Measurements from ENCODE around the gene IL34. TPM values are rescaled to one million over a fixed set of nuclear protein-coding genes. Genes with fewer than 3 reads are reported as not detected.

Gene IL34
- total RNA-seq, 1 donor from 2014 or later: 0.47 TPM

GRCh38 chr16:70681382-70682238 is 35.3 kb downstream of the IL34 start:
- no peak for TF ChIP-seq CTCF (conservative IDR thresholded peaks at IDR 0.05)
- Mint-ChIP-seq H3K4me3 (peak overlapping the region; percentile 83), H3K27me3 (ENCODE audit: low read depth) (no peaks in the 10 kb centered on the region), H3K27ac (ENCODE audit: unreplicated experiment) (peak overlapping the region; percentile 62), H3K9me3 (no peaks in the 10 kb centered on the region), H3K36me3 (ENCODE audit: low read depth) (no peaks in the 10 kb centered on the region), H3K4me1 (peaks cover 20% of the 10 kb centered on the region)
- peak; percentile 57 for DNase-seq (ENCODE audit: low read depth, low spot score)

DNA sequence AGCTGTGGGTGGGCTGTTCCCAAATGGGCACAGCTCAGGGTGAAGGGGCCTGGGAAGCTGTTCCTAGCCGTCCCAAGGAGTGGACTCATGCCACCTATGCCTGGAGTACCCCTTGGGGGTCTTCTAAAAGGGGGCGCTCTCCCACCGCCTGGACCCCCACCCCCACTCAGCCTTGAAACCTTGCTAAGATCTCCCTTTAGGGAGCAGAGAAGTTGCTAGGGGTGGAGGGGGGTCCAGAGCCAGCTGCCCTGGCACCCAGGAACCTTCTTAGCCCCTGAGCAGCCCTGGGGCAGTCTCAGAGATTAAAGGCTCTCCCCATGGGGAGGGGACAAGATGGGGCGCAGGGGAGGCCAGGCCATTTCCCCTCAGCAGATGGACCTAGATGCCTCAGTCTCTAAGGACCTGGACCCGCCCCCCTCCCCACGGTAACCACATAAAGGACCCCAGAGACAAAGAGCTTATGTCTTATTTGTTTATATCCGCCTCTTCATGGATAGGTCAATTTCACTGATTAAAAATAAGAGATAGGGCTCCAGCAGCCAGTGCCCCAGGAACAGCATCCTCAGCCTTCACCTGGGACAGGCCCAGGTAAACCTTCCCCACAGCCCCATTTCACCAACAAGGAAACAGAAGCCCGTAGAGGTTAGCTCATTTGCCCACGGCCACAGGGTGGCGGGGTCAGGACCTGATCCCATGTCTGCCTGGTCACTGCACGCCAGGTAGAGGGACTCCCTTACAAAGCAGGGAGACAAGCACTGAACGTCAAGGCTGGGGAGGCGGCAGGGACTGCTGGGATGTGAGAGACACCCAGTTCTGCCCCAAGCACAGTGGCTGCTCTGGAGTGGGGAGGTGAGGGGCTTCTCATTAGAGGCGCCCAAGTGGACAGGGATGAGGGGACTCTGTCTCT is 36.1 kb downstream of the IL34 start:
- no peak for TF ChIP-seq CTCF (conservative IDR thresholded peaks at IDR 0.05)
- H3K27me3 Mint-ChIP-seq (ENCODE audit: low read depth): peaks cover 3% of the 10 kb centered on the region
- H3K4me3 Mint-ChIP-seq: peak overlapping the region; percentile 83
- H3K4me1 Mint-ChIP-seq: peaks cover 29% of the 10 kb centered on the region
- H3K36me3 Mint-ChIP-seq (ENCODE audit: low read depth): no peaks in the 10 kb centered on the region
- DNase-seq (ENCODE audit: low read depth, low spot score): no peak
- H3K9me3 Mint-ChIP-seq: no peaks in the 10 kb centered on the region
- H3K27ac Mint-ChIP-seq (ENCODE audit: unreplicated experiment): no peak overlapping the region

- H3K4me1 Mint-ChIP-seq: peaks cover 35% of the 10 kb centered on the region
- peak overlapping the region; percentile 83 for H3K4me3 Mint-ChIP-seq
- no peak for TF ChIP-seq CTCF (conservative IDR thresholded peaks at IDR 0.05)
- DNase-seq (ENCODE audit: low read depth, low spot score): no peak
- H3K27me3 Mint-ChIP-seq (ENCODE audit: low read depth): peaks cover 3% of the 10 kb centered on the region
- H3K36me3 Mint-ChIP-seq (ENCODE audit: low read depth): no peaks in the 10 kb centered on the region
- no peak overlapping the region for H3K27ac Mint-ChIP-seq (ENCODE audit: unreplicated experiment)
- no peaks in the 10 kb centered on the region for H3K9me3 Mint-ChIP-seq
Measured at GRCh38 chr16:70683146-70683944, 37.0 kb downstream of the IL34 start.

DNA sequence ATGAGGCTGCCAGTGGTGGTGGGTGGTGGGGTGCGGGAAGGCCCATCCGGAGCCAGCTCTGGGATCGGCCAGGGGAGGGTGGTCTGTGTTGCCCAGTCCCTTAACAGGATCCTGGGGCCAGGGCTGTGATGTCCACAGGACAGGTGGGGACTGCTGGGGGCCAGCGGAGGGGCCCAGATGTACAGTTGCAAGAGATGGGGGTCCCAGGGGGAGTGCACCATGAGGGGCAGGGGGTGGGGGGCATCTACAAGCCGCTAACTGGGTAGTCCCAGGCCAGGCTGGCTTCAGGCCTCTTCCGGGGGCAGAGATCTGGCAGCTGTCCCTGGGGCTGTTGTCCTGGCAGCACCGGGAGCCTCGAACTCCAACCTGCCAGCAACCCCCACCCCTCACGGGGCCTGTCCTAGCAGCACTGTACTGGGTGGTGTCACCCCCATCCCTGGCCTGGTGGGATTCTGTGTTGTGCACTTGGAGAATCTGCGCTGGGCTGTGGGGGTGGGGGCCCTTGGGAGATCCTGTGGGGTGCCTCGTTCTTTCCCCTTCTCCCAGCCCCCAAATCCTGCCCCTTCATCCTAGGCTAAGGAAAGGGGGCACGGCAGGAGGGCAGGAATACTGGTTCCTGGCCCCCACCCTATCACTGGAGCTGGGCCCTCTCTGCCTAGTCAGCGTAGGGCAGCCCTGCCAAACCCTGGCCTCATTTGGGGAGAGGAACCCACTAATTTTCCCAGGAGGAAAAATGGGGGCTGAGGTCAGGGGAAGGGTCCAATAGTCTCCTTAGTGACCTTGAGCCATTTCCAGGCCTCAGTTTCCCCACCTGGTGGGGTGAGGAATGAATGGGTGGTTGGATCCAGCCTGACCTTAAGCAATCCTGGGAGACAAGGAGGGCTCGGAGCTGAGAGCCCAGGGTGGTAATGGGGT is 38.0 kb downstream of the IL34 start:
- TF ChIP-seq CTCF (conservative IDR thresholded peaks at IDR 0.05): no peak
- Mint-ChIP-seq H3K27ac (ENCODE audit: unreplicated experiment) (no peak overlapping the region), H3K27me3 (ENCODE audit: low read depth) (peaks cover 3% of the 10 kb centered on the region), H3K4me3 (peak overlapping the region; percentile 88), H3K36me3 (ENCODE audit: low read depth) (no peaks in the 10 kb centered on the region), H3K4me1 (peaks cover 35% of the 10 kb centered on the region), H3K9me3 (no peaks in the 10 kb centered on the region)
- no peak for DNase-seq (ENCODE audit: low read depth, low spot score)

All from neural crest cell (in vitro differentiated cells).